Hepatocyte (in vitro differentiated cells): ENCODE data around the gene SART1.

ENCODE experiments used
- EZH2phosphoT487 ChIP-seq: fragments of 200-600 bp; sonication (generic); IDR thresholded peaks from one replicate; pipeline ENCODE4 v1.6.1; 2018; ENCODE audit warnings: antibody characterized with exemption, mild to moderate bottlenecking, low read depth, moderate library complexity; ENCODE audit not compliant: unreplicated experiment, severe bottlenecking
- TF ChIP-seq, protein P1 (sequence below): fragments of 200-600 bp; sonication (generic); IDR thresholded peaks from 2 replicates; pipeline ENCODE4 v1.5.1; 2016; ENCODE audit warnings: antibody characterized with exemption, mild to moderate bottlenecking; ENCODE audit not compliant: poor library complexity

DNA sequence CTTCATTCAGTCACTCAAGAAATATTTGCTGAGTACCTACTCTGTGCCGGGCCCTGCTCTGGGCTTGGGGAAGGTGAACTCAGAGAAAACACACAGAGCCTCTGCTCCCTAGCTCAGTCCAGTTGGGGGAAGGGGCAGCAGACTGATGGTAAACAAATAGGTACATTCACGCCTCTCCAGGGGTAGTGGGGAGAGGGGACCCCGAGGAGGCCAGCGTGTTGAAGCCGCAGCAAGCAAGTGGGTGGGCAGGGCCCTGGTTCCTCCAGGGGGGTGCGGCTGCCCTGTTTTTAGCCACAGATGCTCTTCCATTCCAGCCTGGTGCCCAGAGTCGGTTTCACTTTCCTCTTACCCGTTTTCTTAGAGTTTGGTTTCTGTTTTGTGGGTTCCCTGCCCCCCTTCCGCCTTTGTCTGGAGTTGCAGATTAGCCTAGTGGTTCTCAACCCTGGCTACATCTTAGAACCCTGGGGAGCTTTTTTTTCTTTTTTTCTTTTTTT lies 33.6 kb upstream of the SART1 start:
- TF ChIP-seq, protein P1, sequence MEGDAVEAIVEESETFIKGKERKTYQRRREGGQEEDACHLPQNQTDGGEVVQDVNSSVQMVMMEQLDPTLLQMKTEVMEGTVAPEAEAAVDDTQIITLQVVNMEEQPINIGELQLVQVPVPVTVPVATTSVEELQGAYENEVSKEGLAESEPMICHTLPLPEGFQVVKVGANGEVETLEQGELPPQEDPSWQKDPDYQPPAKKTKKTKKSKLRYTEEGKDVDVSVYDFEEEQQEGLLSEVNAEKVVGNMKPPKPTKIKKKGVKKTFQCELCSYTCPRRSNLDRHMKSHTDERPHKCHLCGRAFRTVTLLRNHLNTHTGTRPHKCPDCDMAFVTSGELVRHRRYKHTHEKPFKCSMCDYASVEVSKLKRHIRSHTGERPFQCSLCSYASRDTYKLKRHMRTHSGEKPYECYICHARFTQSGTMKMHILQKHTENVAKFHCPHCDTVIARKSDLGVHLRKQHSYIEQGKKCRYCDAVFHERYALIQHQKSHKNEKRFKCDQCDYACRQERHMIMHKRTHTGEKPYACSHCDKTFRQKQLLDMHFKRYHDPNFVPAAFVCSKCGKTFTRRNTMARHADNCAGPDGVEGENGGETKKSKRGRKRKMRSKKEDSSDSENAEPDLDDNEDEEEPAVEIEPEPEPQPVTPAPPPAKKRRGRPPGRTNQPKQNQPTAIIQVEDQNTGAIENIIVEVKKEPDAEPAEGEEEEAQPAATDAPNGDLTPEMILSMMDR, result no peak
- TF ChIP-seq EZH2phosphoT487, result no peak
